GM10847 (cell line): ENCODE results near the gene LHX1.

Experiments used
- POLR2A ChIP-seq: IDR thresholded peaks from 2 replicates; pipeline ENCODE4 v1.6.1; 2011; ENCODE audit not compliant: insufficient read length; ENCODE audit errors: extremely low read depth

Gene LHX1

DNA sequence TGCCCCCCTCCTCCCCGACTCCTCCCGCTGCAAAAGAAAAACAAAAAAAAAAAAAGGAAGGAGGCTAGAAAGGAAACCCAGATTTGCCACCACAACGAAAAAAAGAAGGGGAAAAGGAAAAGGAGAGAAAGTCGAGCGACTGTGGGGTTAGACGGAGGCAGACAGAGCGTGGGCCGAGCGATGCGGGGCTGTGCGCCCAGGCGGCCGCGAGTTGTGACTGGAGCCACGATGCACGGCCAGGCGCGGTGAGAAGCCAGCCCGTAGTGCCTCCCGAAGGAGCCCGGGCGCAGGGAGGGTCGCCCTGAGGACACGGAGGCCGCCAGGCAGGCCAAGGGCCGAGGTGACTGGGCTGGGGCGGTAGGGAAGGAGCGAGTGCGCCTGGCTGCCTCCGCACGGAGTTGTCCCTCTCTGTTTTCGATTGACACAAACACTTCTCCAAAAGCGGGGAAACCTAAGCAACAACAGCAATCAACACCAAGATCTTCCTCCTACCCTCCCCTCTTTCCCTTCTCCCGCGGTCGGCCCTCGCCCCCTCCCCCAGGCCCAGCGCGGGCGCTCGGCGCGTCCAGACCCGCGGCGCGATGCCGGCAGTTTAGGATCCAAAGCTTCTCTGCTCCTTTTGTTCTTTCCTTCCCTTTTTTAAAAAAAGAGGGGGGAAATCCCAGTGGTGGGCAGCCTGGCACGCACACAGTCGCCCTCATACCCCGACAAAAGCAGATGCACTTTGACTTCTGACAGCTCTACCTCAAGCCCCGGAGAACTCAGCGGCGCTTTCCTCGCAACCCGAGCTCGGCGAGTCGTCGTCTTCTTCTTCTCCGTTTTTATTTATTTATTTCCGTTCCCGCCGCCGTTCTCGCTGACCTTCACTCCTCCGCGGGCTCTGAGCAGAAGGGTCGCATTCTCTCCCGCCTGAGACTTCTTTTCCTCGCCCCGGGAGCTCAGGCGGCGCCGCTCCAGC, at the start of gene LHX1:
LHX1 (plus strand) TSS at position 475 of the 958 bp plus-strand sequence. CDS start 723 bp downstream, outside the sequence.
- no peak for TF ChIP-seq POLR2A

DNA sequence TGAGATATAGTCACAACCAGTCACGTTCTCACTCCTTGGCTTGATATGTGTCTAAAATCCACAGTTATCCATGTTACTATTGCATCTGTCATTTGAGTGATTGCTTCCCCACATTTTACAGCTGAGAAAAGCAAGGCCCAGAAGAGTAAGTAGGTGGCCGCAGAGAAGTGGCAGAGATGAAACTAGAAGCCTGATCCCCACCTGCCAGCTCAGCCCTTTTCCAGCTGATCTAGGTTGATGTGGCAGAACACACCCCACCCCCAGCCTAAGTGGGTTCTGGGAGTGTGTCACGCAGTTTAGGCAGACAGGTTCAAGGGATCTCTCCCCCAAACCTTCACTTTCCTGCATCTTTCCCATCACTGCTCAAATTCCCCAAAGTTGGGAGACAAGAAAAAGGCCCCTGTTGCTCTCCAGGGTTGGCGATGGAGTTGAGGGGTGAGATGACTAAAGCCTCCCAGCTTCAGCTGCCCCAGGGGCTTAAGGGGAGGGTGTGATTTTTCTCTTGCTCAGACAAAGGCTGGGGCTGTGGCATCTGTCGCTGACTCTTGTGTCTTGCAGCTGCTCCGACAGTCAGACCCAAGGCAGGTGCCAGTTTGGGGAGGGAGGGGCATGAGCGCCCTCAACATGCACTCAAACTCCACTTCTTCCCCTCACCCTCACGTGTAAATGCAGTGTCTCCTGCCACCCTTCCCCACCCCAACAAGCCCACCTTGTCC, 48.9 kb upstream of the LHX1 start:
- TF ChIP-seq POLR2A: no peak

DNA sequence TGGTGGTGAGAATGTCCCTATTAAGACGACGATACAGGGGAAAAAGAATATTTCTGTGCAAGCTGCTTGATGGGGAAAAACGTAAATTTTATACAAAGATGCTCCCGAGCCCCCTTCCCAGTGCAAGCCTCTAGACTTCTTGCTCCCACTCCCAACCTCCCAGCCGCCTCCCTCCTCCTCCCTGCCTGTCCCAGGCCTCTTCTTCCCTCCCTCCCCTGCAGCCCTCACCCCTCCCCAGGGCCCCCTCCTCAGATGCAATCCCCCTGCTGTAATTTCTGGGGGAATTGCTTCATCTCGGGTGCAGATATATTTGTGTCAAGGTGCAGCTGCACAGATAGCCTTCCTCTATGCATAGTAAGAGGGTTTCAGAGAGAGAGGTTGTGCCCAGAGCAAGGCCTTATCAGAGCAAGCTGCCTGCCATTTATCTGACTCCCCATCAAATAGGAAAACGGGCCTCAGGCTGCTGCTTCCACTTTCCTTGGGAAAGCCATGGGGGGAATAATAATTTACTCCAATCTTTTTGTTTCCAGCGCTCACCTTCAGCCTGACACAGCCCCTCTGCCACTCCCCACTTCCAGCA, 47.4 kb upstream of the LHX1 start:
- no peak for TF ChIP-seq POLR2A

DNA sequence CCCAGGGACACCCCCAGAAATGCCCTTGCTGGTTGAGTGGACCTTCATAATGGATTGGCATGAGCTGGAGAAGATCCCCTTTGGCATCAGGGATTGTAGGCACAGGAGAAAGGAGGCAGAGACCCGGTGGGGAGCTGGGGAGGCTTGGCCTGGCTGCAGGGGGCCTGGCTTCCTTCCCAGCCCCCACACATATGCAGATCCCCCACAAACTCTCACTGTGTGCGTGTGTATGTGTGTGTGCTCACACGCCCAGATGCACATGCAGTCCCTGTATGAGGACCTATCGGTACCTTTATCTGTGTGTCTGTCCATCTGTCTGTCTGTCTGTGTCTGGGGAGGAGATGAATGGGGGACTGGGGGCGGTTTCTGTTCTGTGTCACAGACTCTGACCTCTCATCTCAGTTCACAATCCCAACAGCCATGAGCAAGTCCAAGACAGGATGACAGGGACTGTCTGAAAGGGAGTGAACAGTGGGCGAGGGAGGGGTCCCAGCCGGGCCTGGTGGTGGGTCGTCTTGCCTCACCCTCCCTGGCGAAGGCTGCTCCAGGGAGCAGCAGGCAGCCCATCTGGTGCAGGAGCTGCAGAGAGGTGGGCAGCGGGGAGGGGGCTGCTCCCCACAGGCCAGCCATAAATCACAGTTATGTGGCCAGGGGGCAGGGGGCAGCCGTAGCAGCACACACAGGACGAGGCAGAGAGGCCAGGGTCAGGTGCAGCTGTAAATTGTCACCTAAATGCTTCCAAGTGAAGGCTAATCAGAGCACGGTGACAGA, 46.7 kb upstream of the LHX1 start:
- no peak for TF ChIP-seq POLR2A

DNA sequence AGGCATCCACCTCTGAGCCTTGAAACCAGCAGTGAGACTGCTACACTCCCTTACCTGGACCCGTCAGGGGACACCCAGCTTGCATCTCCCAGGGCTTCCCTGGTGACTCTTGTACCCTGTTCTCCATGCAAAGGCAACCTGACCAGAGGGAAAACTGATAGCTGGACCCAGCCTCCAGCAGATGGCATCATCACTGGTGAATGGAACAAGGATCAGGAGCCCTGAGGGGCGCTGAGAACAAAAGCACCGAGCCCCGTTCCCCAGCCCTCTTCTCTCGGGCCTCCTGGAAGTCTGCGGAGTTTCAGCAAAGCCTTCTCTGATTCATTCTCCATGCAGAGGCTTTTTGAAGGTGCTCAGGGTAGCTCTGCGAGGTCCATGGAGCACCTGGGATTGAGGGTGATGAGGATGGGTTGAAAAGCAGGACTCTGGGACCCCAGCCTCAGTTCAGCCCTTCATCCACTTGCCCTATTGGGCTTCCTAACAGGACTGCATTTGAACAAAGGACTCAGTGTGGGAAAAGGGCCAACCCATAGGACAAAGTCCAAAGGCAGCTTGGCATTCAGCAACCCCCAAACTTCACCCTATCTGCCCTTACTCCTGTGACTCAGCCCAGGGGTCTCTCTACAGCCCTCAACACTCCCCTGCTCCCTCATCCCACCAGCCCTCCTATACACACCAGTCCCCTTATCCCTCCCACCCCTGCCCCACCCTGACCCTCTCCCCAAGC, 45.0 kb upstream of the LHX1 start:
- TF ChIP-seq POLR2A: no peak

DNA sequence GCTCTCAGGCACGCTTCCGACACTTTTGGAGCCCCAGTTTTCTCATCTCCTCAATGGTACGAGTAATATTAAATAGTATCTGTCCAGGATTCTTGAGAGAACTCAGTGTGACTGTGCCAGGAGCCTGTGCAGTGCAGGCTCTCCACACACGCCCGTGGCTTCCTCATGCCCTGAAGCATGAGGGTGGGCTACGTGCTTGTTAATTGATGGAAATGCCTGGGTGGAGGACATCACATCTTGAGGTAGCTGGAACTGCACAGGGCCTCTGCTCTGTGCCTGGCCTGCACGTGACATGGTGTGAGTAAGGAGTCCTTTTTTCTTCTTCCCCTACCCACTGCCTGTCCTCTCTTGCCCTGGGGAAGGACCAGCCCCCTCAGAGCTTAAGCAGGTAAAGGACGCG, 43.1 kb upstream of the LHX1 start:
- no peak for TF ChIP-seq POLR2A

DNA sequence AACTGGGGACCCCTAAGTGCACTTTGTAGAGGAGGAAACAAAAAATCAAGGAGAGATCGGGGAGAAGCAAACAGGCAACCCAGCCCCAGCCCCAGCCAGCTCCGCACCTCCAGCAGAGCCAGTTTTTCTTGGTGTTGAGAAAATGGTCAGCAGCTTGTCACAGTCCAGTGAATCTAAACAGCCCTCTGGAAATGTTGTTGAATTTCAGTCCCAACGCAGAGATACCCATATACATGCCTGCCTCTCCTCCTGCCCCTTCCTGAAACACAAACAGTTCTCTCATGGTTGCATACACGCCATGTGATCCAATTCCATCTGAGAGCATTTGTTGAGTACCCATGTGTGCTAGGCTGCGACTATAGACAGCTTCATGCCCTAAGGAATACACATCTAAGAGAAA, 42.4 kb upstream of the LHX1 start:
- TF ChIP-seq POLR2A: no peak

DNA sequence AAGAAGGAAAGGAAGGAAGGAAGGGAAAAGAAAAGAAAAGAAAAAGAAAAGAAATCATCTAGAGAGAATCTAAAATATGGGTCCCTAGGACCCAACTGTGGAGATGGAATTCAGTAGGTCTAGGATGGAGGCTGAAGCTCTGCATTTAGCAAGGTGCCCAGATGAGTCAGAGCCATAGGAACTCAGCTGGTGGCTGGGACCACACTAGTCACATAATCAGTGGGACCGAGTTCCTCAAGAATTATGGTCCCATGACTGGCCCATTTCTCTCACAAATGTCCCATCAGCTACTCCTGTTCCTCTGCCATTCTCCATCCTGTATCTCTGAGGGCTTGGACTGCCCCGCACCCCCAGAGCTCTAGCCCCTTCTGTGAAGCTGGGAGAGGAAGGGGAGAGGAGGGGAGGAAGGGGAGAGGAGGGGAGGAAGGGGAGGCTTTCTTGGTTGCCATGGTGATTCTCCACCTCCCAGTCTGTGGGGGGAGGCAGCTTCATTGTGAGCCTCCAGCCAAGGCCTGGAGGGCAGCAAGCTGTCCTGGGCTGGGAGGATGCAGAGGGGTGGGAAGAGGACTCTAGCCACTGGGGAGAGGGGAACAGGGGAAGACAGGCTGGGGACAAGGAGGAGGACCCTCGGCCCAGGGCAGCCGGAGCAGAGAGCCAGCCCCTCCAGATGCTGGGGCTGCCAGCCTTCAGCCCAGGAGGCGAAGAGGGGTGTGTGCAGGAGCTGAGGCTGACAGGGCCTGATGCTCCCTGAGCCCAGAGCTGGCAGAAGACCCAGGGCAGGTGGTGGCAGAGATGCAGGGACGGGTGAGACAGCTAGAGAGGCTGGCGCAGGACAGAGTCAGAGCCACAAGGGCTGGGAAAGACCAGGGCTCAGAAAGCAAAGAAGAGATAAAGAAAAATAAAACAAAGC, 37.8 kb upstream of the LHX1 start:
- no peak for TF ChIP-seq POLR2A

DNA sequence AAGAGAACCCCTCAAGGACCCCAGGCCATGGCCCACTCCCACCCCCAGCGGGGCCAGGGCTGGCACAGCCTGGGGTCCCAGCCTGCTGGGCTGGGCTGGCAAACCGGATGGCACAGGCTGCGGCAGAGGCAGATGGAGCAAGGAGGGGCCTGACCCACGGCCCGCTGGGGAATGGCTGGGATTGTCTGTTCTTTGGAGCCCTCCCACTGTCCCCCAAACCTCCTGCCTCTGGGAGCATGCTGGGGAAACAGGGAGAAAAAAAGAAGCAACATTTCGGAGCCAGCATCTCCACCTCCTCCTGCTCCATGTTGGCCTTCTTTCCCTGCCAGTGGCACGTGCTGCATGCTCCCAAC, 37.1 kb upstream of the LHX1 start:
- TF ChIP-seq POLR2A: no peak

DNA sequence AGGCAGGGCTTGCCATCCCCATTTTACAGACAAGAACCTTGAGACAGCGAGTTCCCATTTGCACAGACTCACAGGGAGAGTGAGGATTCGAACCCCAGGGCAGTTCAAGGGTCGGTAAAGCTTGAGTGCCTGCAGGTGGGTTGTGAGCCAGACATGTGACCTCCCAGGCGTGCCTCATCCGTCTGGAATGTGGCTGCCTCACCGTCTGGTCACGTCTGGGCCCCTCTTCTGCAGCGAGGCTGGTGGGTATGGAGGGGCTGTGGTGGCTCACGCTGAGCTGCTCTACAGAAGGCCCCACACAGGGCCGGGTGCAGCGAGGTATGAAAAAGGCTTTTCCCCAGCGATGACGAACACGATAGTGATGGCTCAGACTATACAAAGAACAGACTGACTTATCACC, 35.8 kb upstream of the LHX1 start:
- no peak for TF ChIP-seq POLR2A

DNA sequence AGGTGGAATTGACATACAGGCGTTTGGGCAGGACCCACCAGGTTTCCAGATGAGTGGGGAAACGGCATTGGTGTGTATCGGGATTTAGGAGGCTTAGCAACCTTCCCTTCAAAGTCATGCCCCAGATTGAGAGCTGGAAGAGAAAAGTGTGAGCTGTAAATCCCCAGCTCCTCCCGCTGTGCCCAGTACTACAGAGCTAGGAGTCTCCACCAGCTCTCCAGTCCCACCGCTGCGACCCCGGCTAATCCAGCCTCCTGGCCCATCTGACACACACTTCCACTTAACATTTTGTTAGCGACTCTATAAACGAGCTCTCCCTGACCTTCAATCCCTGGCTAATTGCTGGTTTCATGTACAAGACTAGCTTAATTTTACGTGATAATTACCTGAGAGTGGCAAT, 29.9 kb upstream of the LHX1 start:
- TF ChIP-seq POLR2A: no peak

DNA sequence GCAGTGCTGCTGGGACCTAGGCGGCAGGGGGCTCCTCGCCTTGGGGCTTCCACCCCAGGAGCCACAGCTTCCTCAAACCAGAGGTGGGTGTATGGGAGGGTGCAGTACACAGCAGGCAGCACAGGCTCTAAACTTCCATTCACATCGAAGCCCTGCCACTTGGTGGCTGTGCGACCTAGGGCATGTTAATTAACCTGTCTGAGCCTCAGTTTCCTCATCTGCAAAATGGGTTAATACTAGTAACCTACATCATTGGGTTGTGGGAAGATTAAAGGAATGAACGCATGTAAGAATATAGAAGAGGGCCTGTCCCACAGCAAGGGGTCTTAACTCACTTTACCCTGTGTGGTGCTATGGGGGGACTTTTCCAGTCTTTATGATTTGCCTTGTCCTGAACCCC, 26.8 kb upstream of the LHX1 start:
- no peak for TF ChIP-seq POLR2A

DNA sequence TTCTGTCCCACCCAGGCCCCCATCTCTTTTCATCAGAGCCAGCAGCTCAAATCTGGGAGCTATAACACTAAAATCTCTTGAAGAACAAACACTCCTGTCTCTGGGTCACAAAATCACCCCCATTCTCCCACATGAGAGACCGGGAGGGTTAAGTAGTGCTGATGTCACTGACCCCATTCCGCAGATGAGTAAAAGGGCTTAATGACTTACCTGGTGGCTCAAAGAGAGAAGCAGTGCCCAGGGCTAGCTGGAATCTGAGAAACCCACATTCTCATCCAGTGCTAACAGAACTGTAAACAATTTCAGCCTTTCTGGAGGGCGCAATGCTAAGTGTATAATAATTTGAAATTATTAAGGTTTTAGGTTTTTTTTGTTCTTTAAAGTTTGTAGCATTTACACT, 26.3 kb upstream of the LHX1 start:
- no peak for TF ChIP-seq POLR2A

DNA sequence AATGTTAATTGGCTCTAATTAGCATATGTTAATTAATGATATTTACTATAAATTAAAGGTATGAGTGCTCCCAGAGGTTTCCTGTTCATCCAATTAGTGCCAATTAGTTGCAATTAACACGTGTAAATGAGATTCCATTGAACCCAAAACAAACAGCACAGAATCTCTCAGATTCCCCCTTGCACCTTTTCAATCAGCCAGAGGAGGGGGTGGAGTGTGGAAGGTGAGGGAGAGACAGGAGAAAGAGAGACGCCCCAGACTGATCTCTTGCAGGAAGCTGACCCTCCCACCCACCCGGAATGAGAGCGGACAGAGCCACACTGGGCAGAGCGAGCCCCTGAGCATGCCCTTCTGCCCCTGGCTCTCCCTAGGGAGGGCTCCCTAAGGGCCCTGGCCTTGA, 24.1 kb upstream of the LHX1 start:
- TF ChIP-seq POLR2A: no peak
